Liver (tissue), 3 donors: ENCODE measurements around the gene TSBP1.

Experiments
- FOXA1 ChIP-seq: IDR thresholded peaks from 2 replicates; pipeline ENCODE4 v1.6.1; 2016; ENCODE audit warnings: antibody characterized with exemption
- GABPA ChIP-seq, 2 donors: IDR thresholded peaks in 1 of 2; conservative IDR thresholded peaks in 1 of 2; 2 replicates each; pipeline ENCODE4 v1.6.1; 2016; ENCODE audit warnings: antibody characterized with exemption in 2 of 2, mild to moderate bottlenecking in 1 of 2, moderate library complexity in 1 of 2
- JUND ChIP-seq, 2 donors: IDR thresholded peaks; 2 replicates each; pipeline ENCODE4 v1.6.1; 2016; ENCODE audit warnings: antibody characterized with exemption in 2 of 2
- RAD21 ChIP-seq, 2 donors: IDR thresholded peaks; 2 replicates each; pipeline ENCODE4 v1.6.1; 2016; ENCODE audit warnings: antibody characterized with exemption in 2 of 2, mild to moderate bottlenecking in 2 of 2
- SP1 ChIP-seq: IDR thresholded peaks from 2 replicates; pipeline ENCODE4 v1.6.1; 2018; ENCODE audit warnings: antibody characterized with exemption, mild to moderate bottlenecking
- TAF1 ChIP-seq: conservative IDR thresholded peaks from 2 replicates; pipeline ENCODE4 v1.6.1; 2016; ENCODE audit warnings: antibody characterized with exemption, mild to moderate bottlenecking
- TF ChIP-seq, protein P1 (sequence below): fragments of 150-350 bp; IDR thresholded peaks from 2 replicates; pipeline ENCODE4 v1.5.1; 2017; ENCODE audit warnings: improper control_type of control experiment, low read depth, low read length; ENCODE audit not compliant: missing input control
- TF ChIP-seq, protein P2 (sequence below): IDR thresholded peaks from 2 replicates; pipeline ENCODE4 v1.6.1; 2016; ENCODE audit warnings: antibody characterized with exemption
- TF ChIP-seq, protein P3 (sequence below): IDR thresholded peaks from 2 replicates; pipeline ENCODE4 v1.6.1; 2016; ENCODE audit warnings: antibody characterized with exemption
- TF ChIP-seq, protein P4 (sequence below): IDR thresholded peaks from 2 replicates; pipeline ENCODE4 v1.6.1; 2016; ENCODE audit warnings: antibody characterized with exemption, mild to moderate bottlenecking
- TF ChIP-seq, protein P5 (sequence below): IDR thresholded peaks from 2 replicates; pipeline ENCODE4 v1.6.1; 2016; ENCODE audit warnings: antibody characterized with exemption
- donor health status: healthy.
- donor health status: healthy.

DNA sequence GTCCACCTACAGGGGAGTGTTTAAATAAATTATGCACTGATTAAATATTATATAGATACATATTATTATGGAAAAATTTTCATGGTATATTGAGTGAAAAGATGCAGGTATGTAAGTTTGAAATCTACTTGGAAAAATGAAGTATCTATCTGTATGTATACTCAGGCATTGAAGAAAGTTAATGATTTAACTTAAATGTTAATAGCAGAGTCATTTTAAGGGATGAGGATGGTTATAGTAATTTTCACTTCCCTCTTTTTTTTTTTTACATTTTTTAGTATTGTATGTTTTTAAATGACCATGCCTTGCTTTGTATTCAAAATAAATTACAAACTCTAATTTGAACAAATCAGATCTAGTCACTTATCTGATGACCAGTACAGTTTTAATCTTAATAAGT, 104.7 kb downstream of the TSBP1 start:
- TF ChIP-seq RAD21 (IDR thresholded peaks at IDR 0.05), result no peak
- TF ChIP-seq SP1, result no peak
- TF ChIP-seq, protein P1, sequence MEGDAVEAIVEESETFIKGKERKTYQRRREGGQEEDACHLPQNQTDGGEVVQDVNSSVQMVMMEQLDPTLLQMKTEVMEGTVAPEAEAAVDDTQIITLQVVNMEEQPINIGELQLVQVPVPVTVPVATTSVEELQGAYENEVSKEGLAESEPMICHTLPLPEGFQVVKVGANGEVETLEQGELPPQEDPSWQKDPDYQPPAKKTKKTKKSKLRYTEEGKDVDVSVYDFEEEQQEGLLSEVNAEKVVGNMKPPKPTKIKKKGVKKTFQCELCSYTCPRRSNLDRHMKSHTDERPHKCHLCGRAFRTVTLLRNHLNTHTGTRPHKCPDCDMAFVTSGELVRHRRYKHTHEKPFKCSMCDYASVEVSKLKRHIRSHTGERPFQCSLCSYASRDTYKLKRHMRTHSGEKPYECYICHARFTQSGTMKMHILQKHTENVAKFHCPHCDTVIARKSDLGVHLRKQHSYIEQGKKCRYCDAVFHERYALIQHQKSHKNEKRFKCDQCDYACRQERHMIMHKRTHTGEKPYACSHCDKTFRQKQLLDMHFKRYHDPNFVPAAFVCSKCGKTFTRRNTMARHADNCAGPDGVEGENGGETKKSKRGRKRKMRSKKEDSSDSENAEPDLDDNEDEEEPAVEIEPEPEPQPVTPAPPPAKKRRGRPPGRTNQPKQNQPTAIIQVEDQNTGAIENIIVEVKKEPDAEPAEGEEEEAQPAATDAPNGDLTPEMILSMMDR, result no peak
- TF ChIP-seq GABPA (IDR thresholded peaks at IDR 0.05 in 1 of 2, conservative IDR thresholded peaks at IDR 0.05 in 1 of 2), result no peak
- TF ChIP-seq JUND (IDR thresholded peaks at IDR 0.05), result no peak
- TF ChIP-seq TAF1, result no peak
- TF ChIP-seq, protein P2, sequence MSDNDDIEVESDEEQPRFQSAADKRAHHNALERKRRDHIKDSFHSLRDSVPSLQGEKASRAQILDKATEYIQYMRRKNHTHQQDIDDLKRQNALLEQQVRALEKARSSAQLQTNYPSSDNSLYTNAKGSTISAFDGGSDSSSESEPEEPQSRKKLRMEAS, result no peak
- TF ChIP-seq, protein P3, sequence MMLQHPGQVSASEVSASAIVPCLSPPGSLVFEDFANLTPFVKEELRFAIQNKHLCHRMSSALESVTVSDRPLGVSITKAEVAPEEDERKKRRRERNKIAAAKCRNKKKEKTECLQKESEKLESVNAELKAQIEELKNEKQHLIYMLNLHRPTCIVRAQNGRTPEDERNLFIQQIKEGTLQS, result no peak
- no peak for TF ChIP-seq FOXA1
- TF ChIP-seq, protein P4, sequence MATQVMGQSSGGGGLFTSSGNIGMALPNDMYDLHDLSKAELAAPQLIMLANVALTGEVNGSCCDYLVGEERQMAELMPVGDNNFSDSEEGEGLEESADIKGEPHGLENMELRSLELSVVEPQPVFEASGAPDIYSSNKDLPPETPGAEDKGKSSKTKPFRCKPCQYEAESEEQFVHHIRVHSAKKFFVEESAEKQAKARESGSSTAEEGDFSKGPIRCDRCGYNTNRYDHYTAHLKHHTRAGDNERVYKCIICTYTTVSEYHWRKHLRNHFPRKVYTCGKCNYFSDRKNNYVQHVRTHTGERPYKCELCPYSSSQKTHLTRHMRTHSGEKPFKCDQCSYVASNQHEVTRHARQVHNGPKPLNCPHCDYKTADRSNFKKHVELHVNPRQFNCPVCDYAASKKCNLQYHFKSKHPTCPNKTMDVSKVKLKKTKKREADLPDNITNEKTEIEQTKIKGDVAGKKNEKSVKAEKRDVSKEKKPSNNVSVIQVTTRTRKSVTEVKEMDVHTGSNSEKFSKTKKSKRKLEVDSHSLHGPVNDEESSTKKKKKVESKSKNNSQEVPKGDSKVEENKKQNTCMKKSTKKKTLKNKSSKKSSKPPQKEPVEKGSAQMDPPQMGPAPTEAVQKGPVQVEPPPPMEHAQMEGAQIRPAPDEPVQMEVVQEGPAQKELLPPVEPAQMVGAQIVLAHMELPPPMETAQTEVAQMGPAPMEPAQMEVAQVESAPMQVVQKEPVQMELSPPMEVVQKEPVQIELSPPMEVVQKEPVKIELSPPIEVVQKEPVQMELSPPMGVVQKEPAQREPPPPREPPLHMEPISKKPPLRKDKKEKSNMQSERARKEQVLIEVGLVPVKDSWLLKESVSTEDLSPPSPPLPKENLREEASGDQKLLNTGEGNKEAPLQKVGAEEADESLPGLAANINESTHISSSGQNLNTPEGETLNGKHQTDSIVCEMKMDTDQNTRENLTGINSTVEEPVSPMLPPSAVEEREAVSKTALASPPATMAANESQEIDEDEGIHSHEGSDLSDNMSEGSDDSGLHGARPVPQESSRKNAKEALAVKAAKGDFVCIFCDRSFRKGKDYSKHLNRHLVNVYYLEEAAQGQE, result no peak
- TF ChIP-seq, protein P5, sequence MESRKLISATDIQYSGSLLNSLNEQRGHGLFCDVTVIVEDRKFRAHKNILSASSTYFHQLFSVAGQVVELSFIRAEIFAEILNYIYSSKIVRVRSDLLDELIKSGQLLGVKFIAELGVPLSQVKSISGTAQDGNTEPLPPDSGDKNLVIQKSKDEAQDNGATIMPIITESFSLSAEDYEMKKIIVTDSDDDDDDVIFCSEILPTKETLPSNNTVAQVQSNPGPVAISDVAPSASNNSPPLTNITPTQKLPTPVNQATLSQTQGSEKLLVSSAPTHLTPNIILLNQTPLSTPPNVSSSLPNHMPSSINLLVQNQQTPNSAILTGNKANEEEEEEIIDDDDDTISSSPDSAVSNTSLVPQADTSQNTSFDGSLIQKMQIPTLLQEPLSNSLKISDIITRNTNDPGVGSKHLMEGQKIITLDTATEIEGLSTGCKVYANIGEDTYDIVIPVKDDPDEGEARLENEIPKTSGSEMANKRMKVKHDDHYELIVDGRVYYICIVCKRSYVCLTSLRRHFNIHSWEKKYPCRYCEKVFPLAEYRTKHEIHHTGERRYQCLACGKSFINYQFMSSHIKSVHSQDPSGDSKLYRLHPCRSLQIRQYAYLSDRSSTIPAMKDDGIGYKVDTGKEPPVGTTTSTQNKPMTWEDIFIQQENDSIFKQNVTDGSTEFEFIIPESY, result no peak
